ENCODE data around the gene RASSF9.

The RASSF9 gene

DNA sequence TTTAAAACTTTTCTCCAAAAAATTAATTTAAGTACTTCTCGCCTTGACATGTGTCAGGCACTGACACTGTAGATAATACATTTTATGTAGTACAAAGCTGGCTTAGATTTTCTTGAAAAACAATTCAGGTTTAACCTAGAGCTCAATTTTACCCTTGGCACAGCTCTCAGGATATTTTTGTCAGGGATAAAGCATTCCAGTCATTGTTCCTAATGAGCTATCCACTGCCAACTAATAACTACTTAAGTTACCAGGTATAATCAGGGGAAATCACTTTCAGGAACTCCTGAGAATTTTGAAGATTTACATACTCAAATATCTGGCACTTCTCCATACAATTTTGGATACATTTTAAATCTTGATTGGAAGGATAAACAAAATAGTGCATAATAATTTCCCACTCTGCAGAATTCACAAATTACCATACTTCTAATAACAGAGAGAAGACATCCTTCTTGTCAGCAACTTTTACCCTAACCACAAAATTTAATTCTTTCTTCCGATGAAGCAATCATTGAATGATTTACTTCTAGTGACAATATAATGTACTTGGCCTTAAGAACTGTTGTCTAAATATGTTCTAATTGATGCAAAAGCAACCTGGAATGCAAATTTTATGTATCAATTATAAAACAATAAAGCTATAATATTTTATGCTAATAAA lies 4.8 kb downstream of the RASSF9 start:
- TF ChIP-seq, protein P1, sequence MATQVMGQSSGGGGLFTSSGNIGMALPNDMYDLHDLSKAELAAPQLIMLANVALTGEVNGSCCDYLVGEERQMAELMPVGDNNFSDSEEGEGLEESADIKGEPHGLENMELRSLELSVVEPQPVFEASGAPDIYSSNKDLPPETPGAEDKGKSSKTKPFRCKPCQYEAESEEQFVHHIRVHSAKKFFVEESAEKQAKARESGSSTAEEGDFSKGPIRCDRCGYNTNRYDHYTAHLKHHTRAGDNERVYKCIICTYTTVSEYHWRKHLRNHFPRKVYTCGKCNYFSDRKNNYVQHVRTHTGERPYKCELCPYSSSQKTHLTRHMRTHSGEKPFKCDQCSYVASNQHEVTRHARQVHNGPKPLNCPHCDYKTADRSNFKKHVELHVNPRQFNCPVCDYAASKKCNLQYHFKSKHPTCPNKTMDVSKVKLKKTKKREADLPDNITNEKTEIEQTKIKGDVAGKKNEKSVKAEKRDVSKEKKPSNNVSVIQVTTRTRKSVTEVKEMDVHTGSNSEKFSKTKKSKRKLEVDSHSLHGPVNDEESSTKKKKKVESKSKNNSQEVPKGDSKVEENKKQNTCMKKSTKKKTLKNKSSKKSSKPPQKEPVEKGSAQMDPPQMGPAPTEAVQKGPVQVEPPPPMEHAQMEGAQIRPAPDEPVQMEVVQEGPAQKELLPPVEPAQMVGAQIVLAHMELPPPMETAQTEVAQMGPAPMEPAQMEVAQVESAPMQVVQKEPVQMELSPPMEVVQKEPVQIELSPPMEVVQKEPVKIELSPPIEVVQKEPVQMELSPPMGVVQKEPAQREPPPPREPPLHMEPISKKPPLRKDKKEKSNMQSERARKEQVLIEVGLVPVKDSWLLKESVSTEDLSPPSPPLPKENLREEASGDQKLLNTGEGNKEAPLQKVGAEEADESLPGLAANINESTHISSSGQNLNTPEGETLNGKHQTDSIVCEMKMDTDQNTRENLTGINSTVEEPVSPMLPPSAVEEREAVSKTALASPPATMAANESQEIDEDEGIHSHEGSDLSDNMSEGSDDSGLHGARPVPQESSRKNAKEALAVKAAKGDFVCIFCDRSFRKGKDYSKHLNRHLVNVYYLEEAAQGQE (IDR thresholded peaks at IDR 0.05; ENCODE audit: insufficient read depth in 1 of 2, low read depth in 2 of 2, low read length in 2 of 2), result no peak
- no peak for TF ChIP-seq POLR2AphosphoS5 (IDR thresholded peaks at IDR 0.05; ENCODE audit: low read depth, low read length)
- TF ChIP-seq TAF1 (IDR thresholded peaks at IDR 0.05; ENCODE audit: borderline replicate concordance, insufficient read depth, low read length), result no peak
- TF ChIP-seq SIN3A (IDR thresholded peaks at IDR 0.05; ENCODE audit: borderline replicate concordance, insufficient read depth, low read length), result no peak
- no peak for TF ChIP-seq FOXP2 (optimal IDR thresholded peaks at IDR 0.05; ENCODE audit: borderline replicate concordance, extremely low read depth, extremely low read length, insufficient read depth)

DNA sequence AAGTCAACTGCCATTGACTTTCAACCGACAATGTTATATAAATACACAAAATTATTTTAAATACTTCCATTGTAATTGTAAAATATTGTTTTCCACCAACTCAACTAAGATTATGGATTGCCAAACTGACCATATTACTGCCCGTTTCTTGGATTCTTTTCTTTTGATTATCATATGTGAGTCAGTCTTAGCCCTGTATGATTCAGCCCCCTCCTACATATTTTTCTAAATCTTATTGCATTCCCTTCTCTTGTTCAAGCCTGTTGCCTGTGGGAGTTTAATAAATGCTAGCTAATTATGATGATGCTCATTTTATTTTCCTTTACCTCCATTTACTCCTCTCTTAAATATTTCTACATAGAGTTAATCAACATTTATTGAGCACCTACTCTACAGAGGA lies 6.8 kb downstream of the RASSF9 start:
- no peak for TF ChIP-seq FOXP2 (optimal IDR thresholded peaks at IDR 0.05; ENCODE audit: borderline replicate concordance, extremely low read depth, extremely low read length, insufficient read depth)

DNA sequence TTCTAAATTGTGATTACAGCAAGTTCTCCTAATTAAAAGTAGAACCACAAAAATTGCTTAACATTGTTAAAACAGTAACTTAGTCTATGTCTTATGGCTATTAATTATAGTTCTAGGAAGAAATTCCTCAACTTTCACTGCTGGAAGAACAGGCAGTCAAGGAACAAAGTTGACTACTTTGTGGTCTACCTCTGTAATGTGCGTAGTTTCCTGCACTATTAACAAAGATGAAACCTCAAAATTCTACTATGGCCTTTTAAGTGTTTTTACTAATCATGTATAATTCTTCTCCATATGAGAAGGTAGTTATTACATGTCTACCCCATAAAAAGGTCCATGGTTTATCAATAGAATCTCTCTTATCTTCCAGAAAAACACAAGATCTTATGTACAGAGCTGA lies 7.6 kb downstream of the RASSF9 start:
- TF ChIP-seq, protein P1 (IDR thresholded peaks at IDR 0.05; ENCODE audit: insufficient read depth in 1 of 2, low read depth in 2 of 2, low read length in 2 of 2), result no peak
- TF ChIP-seq FOXP2 (optimal IDR thresholded peaks at IDR 0.05; ENCODE audit: borderline replicate concordance, extremely low read depth, extremely low read length, insufficient read depth) (no peak), POLR2AphosphoS5 (IDR thresholded peaks at IDR 0.05; ENCODE audit: low read depth, low read length) (no peak), SIN3A (IDR thresholded peaks at IDR 0.05; ENCODE audit: borderline replicate concordance, insufficient read depth, low read length) (no peak), TAF1 (IDR thresholded peaks at IDR 0.05; ENCODE audit: borderline replicate concordance, insufficient read depth, low read length) (no peak)

DNA sequence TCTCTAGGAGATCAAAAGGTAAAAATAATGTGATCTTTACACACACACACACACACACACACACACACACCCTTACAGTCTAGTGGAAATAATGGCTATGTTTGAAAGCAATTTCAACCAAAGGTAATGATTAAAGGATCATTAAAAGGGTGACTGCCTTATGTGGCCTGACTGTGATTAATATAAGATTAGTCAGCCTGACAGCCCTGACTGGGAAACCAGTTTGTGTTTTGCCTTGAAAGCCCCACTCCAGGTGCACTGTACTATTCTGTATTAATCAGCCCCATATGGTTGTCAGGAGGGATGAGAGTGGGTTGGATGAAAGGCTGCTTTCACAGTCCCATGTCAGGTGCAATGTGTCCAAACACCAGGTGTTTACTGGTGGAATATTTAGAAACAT lies 10.5 kb downstream of the RASSF9 start:
- TF ChIP-seq TAF1 (IDR thresholded peaks at IDR 0.05; ENCODE audit: borderline replicate concordance, insufficient read depth, low read length) (no peak), FOXP2 (optimal IDR thresholded peaks at IDR 0.05; ENCODE audit: borderline replicate concordance, extremely low read depth, extremely low read length, insufficient read depth) (no peak), POLR2AphosphoS5 (IDR thresholded peaks at IDR 0.05; ENCODE audit: low read depth, low read length) (no peak), SIN3A (IDR thresholded peaks at IDR 0.05; ENCODE audit: borderline replicate concordance, insufficient read depth, low read length) (no peak)
- TF ChIP-seq, protein P1 (IDR thresholded peaks at IDR 0.05; ENCODE audit: insufficient read depth in 1 of 2, low read depth in 2 of 2, low read length in 2 of 2), result no peak

DNA sequence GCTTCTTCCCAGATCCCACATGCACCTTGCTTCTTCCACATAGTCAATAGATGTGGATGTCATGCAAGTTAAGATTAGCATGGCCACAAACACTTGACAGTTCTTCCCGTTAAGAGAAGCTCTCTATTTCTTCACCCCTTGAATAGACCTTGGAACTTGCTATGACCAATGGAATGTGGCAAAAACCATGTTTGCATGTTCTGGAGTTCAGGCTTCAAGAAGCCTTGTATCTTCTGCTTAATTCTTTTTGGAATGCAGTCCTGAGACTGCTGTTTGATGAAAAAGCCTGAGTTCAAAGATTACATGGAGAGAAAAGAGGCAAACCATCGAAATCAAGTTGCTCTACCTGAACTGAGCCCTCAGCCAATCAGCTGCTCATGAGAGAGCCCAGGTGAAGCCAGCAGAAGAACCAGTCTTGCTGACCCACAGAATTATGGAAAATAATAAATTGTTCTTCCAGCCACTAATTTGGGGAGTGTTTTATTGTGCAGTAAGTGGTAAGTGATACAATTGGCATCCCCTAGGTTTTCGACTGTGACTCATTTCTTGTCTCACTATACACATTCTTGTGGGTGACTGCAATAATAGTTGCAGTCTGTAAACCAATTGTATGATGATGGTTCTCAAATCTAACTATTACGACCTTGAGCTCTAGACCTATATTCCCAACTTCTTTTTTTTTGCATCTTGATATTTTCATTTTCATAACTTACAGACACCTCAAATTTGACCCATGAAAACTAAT lies 12.6 kb downstream of the RASSF9 start:
- TF ChIP-seq POLR2AphosphoS5 (IDR thresholded peaks at IDR 0.05; ENCODE audit: low read depth, low read length), result no peak
- TF ChIP-seq SIN3A (IDR thresholded peaks at IDR 0.05; ENCODE audit: borderline replicate concordance, insufficient read depth, low read length), result no peak
- TF ChIP-seq TAF1 (IDR thresholded peaks at IDR 0.05; ENCODE audit: borderline replicate concordance, insufficient read depth, low read length), result no peak
- no peak for TF ChIP-seq FOXP2 (optimal IDR thresholded peaks at IDR 0.05; ENCODE audit: borderline replicate concordance, extremely low read depth, extremely low read length, insufficient read depth)
- TF ChIP-seq, protein P1 (IDR thresholded peaks at IDR 0.05; ENCODE audit: insufficient read depth in 1 of 2, low read depth in 2 of 2, low read length in 2 of 2), result no peak
